CD4-positive, alpha-beta T cell treated with Interleukin-1 beta for 1 hour (primary cell): Measurements from ENCODE around the gene GSTM3.
"Not testable (repeated sequence)": the region's sequence is repeated elsewhere in the genome, so short reads cannot be mapped to it uniquely, and the experiment has no call there.

Source experiments
- DNase-seq, 2 donors: peaks; one replicate each; pipeline ENCODE4 v3.0.0-alpha.2; 2020 to 2022

GSTM3 gene

GRCh38 chr1:109691759-109692158, 49.1 kb downstream of the GSTM3 start:
- DNase-seq = no peak

GRCh38 chr1:109689844-109690405, 50.9 kb downstream of the GSTM3 start:
- DNase-seq = no peak

- DNase-seq = peak in 1 of 2 donors; percentile 79
Observed at GRCh38 chr1:109687641-109688499, 53.0 kb downstream of the GSTM3 start, which contains the start of gene GSTM1. Gene GSTM1, plus strand, starts transcription at chr1:109687817. Its CDS starts 57 bp downstream, at chr1:109687874.

GRCh38 chr1:109687109-109687508, 53.7 kb downstream of the GSTM3 start:
- DNase-seq = not testable (repeated sequence)

- not testable (repeated sequence) for DNase-seq
Observed at GRCh38 chr1:109685890-109686289, 54.9 kb downstream of the GSTM3 start.

- not testable (repeated sequence) for DNase-seq
Observed at GRCh38 chr1:109685399-109685798, 55.4 kb downstream of the GSTM3 start.

- not testable (repeated sequence) for DNase-seq
Observed at GRCh38 chr1:109684777-109685176, 56.1 kb downstream of the GSTM3 start.
